GM12875 (cell line): Measurements from ENCODE around the gene MYO10.
"Not testable (repeated sequence)": the region's sequence is repeated elsewhere in the genome, so short reads cannot be mapped to it uniquely, and the experiment has no call there.

Experiments used
- H3K4me3 ChIP-seq: one replicate; pipeline ENCODE4 v1.5.1; 2011; ENCODE audit warnings: low read depth, low read length, control low read depth
- CTCF ChIP-seq: IDR thresholded peaks from 2 replicates; pipeline ENCODE4 v1.5.1; 2011; ENCODE audit warnings: low read depth, mild to moderate bottlenecking, control low read depth, inconsistent platforms, low read length, moderate library complexity, borderline replicate concordance; ENCODE audit not compliant: insufficient read depth

Gene MYO10

GRCh38 chr5:16936150-16936988 is at the start of gene MYO10:
MYO10 (minus strand) TSS chr5:16936288; CDS start chr5:16935808, 480 bp downstream.
- no peak for TF ChIP-seq CTCF
- H3K4me3 ChIP-seq, result no peak within 1 kb of the TSS

GRCh38 chr5:16985304-16985703 is 49.2 kb upstream of the MYO10 start:
- not testable (repeated sequence) for H3K4me3 ChIP-seq

GRCh38 chr5:16983972-16984371 is 47.9 kb upstream of the MYO10 start:
- no peak overlapping the region for H3K4me3 ChIP-seq
- TF ChIP-seq CTCF, result no peak

- TF ChIP-seq CTCF, result no peak
These were observed 47.0 kb upstream of the MYO10 start for GRCh38 chr5:16983022-16983639.

GRCh38 chr5:16981700-16982099 is 45.6 kb upstream of the MYO10 start:
- TF ChIP-seq CTCF, result no peak
- no peak overlapping the region for H3K4me3 ChIP-seq

More at GRCh38 chr5:16983022-16983639, 47.0 kb upstream of the MYO10 start:
- H3K4me3 ChIP-seq, result no peak overlapping the region

GRCh38 chr5:16980983-16981382 is 44.9 kb upstream of the MYO10 start:
- H3K4me3 ChIP-seq, result no peak overlapping the region
- no peak for TF ChIP-seq CTCF

GRCh38 chr5:16978296-16978695 is 42.2 kb upstream of the MYO10 start:
- no peak for TF ChIP-seq CTCF
- H3K4me3 ChIP-seq, result no peak overlapping the region
